GM12875 (cell line): Measurements from ENCODE around the gene MAML3.

Experiments
- H3K4me3 ChIP-seq: one replicate; pipeline ENCODE4 v1.5.1; 2011; ENCODE audit warnings: low read depth, low read length, control low read depth
- TF ChIP-seq, protein P1 (sequence below): IDR thresholded peaks from 2 replicates; pipeline ENCODE4 v1.5.1; 2011; ENCODE audit warnings: low read depth, mild to moderate bottlenecking, control low read depth, inconsistent platforms, low read length, moderate library complexity, borderline replicate concordance; ENCODE audit not compliant: insufficient read depth

MAML3 gene

GRCh38 chr4:140153718-140154571 is at the start of gene MAML3:
Gene MAML3, minus strand, starts transcription at chr4:140154184. Its CDS starts 857 bp downstream, at chr4:140153327.
- peak within 1 kb of the TSS; percentile 40 for H3K4me3 ChIP-seq

GRCh38 chr4:140198942-140199341 is 45.0 kb upstream of the MAML3 start:
- H3K4me3 ChIP-seq = no peak overlapping the region
- TF ChIP-seq, protein P1, sequence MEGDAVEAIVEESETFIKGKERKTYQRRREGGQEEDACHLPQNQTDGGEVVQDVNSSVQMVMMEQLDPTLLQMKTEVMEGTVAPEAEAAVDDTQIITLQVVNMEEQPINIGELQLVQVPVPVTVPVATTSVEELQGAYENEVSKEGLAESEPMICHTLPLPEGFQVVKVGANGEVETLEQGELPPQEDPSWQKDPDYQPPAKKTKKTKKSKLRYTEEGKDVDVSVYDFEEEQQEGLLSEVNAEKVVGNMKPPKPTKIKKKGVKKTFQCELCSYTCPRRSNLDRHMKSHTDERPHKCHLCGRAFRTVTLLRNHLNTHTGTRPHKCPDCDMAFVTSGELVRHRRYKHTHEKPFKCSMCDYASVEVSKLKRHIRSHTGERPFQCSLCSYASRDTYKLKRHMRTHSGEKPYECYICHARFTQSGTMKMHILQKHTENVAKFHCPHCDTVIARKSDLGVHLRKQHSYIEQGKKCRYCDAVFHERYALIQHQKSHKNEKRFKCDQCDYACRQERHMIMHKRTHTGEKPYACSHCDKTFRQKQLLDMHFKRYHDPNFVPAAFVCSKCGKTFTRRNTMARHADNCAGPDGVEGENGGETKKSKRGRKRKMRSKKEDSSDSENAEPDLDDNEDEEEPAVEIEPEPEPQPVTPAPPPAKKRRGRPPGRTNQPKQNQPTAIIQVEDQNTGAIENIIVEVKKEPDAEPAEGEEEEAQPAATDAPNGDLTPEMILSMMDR = no peak

More at GRCh38 chr4:140153718-140154571, at the start of gene MAML3:
- TF ChIP-seq, protein P1 = no peak

GRCh38 chr4:140195806-140196205 is 41.8 kb upstream of the MAML3 start:
- TF ChIP-seq, protein P1 = no peak
- H3K4me3 ChIP-seq = no peak overlapping the region

- TF ChIP-seq, protein P1 = no peak
- no peak overlapping the region for H3K4me3 ChIP-seq
Measured at GRCh38 chr4:140189805-140190204, 35.8 kb upstream of the MAML3 start.

DNA sequence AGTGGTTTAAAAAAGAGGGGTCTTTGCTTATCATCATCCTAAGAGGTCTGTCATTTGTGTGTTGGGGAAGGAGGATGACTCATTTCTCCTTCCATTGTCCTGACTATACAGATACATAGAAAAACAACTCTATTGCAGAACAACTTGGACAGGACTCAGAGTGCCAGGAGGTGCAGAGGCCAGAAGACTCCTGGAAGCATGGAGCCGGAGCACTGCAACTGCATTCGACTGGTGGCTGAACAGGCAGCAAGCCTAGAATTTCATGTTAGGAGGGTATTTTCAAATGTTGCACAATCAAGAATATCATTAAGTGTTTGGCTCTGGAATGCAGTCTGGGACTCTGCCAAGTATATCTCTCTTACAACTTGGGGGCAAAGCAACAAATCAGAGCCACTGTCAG is 35.0 kb upstream of the MAML3 start:
- TF ChIP-seq, protein P1 = no peak
- no peak overlapping the region for H3K4me3 ChIP-seq

DNA sequence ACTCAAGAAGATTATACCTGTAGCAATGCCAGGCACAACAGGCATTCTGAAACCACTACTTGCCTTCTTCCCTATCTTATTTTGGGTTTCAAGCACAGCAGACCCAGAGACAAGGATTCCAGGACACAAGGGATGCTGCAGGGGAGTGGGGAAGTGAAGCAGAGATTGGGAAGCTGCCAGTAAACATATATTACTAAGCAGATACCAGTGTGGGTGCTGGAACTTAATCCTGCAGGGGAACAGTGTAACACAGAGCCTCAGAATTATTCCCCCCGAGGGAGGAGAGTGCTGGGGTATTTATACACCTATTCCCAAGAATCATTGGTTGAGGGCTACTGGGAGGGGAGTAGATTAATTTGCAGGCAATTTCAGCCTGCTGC is 33.3 kb upstream of the MAML3 start:
- TF ChIP-seq, protein P1 = no peak

More for the DNA sequence above, 33.3 kb upstream of the MAML3 start:
- H3K4me3 ChIP-seq = no peak overlapping the region
